ENCODE results near the gene CCDC6.
A peak's percentile ranks its signal among the peaks of the same experiment; 100 is the strongest.
"Not testable (repeated sequence)": the region's sequence is repeated elsewhere in the genome, so short reads cannot be mapped to it uniquely, and the experiment has no call there.

The CCDC6 gene

DNA sequence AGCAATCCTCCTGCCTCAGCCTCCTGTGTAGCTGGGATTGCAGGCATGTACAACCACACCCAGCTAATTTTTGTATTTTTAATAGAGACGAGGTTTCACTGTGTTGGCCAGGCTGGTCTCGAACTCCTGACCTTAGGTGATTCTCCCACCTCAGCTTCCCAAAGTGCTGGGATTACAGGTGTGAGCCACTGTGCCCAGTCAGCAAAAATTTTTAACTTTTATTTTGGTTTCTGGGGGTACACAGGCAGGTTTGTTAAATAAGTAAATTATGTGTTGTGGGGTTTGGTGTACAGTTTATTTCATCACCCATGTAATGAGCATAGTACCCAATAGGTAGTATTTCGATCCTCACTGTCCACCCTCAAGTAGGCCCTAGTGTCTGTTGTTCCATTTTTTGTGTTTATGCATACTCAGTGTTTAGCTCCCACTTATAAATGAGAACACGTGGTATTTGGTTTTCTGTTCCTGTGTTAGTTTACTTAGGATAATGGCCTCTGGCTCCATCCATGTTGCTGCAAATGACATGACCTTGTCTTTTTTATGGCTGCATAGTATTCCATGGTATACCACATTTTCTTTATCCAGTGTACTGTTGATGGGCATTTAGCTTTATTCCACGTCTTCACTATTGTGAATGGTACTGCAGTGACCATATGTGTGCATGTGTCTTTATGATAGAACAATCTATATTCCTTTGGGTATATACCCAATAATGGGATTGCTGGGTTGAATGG is 24.6 kb upstream of the CCDC6 start:
- not testable (repeated sequence) for H3K4me3 ChIP-seq (ENCODE audit: low read length); H3K9ac ChIP-seq (ENCODE audit: low read depth, low read length); H3K27me3 ChIP-seq (ENCODE audit: insufficient read depth, low read length); H3K27ac ChIP-seq (ENCODE audit: low read length); H3K9me3 ChIP-seq (ENCODE audit: insufficient read depth, low read depth, low read length); H3K4me1 ChIP-seq (ENCODE audit: insufficient read depth, low read length); H3K36me3 ChIP-seq (ENCODE audit: insufficient read depth, low read depth, low read length)

DNA sequence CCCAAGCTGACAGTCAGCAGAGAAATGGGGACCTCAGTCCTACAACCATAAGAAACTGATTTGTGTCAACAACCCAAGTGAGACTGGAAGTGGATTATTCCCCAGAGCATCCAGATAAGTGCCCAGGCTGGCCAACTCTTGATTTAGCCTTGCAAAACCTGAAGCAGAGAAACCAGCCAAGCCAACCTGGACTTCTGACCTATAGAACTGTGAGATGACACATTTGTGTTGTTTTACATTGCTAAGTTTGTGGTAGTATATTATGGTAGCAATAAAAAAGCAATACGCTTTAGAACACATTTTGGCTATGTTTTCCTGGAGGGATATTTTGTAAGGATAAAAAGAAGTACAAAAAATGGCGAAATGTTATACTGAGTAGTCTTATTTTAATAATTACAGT is 19.7 kb upstream of the CCDC6 start:
- Histone ChIP-seq H3K9ac (ENCODE audit: low read depth, low read length) (no peak overlapping the region), H3K36me3 (ENCODE audit: insufficient read depth, low read depth, low read length) (no peaks in the 10 kb centered on the region), H3K9me3 (ENCODE audit: insufficient read depth, low read depth, low read length) (peaks cover 24% of the 10 kb centered on the region), H3K4me1 (ENCODE audit: insufficient read depth, low read length) (no peaks in the 10 kb centered on the region), H3K4me3 (ENCODE audit: low read length) (no peak overlapping the region), H3K27me3 (ENCODE audit: insufficient read depth, low read length) (no peaks in the 10 kb centered on the region), H3K27ac (ENCODE audit: low read length) (no peak overlapping the region)

DNA sequence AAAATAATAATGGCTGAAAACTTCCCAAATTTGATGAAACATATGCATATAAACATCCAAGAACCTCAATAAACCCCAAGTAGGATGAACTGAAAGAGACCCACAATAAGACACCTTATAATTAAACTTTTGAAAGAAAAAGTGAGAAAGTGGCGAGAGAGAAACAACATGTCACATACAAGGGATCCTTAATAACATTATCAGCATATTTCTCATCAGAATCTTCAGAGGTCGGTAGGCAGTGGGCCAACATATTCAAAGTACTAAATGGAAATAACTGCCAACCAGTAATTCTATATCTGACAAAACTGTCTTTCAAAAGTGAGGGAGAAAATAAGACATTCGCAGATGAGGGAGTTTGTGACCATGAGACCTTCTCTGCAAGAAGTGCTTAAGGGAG is 16.6 kb upstream of the CCDC6 start:
- H3K27me3 ChIP-seq (ENCODE audit: insufficient read depth, low read length): no peaks in the 10 kb centered on the region
- no peaks in the 10 kb centered on the region for H3K4me1 ChIP-seq (ENCODE audit: insufficient read depth, low read length)

GRCh38 chr10:59917922-59918321 is 11.6 kb upstream of the CCDC6 start:
- Histone ChIP-seq H3K9ac (ENCODE audit: low read depth, low read length) (no peak overlapping the region), H3K27me3 (ENCODE audit: insufficient read depth, low read length) (no peaks in the 10 kb centered on the region), H3K36me3 (ENCODE audit: insufficient read depth, low read depth, low read length) (no peaks in the 10 kb centered on the region), H3K9me3 (ENCODE audit: insufficient read depth, low read depth, low read length) (peaks cover 22% of the 10 kb centered on the region), H3K4me3 (ENCODE audit: low read length) (no peak overlapping the region), H3K27ac (ENCODE audit: low read length) (no peak overlapping the region), H3K4me1 (ENCODE audit: insufficient read depth, low read length) (no peaks in the 10 kb centered on the region)

More for the DNA sequence above, 16.6 kb upstream of the CCDC6 start:
- Histone ChIP-seq H3K9ac (ENCODE audit: low read depth, low read length) (no peak overlapping the region), H3K27ac (ENCODE audit: low read length) (no peak overlapping the region), H3K36me3 (ENCODE audit: insufficient read depth, low read depth, low read length) (no peaks in the 10 kb centered on the region), H3K9me3 (ENCODE audit: insufficient read depth, low read depth, low read length) (peaks cover 24% of the 10 kb centered on the region), H3K4me3 (ENCODE audit: low read length) (no peak overlapping the region)

DNA sequence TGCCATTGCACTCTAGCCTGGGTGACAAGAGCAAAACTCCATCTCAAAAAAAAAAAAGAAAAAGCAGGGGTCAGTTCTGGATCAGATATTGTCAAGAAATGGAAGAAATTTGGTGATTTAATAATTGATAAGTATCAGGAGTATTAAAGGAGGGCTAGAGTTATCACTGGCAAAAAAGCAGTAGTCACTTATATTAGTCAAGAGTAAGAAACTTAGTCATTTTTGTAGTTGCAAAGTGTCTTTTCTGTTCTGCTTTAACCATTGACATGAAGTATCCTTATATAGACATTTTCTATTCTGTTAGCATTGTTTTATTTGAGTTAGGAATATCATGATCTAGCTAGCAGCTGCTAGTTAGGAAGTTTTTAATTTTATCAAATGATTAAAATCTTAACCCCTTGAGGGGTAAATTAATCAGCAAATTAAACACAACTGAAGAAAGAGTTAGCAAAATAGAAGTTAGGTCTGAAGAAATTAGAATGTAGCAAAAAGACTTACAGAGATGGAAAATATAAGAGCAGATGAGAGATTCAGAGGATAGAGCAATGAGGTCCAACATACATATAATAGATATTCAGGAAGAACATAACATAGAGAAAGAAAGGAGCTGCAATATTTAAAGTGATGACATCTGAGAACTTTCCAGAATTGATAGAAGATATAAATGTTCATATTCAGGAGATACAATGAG is 7.3 kb upstream of the CCDC6 start:
- no peaks in the 10 kb centered on the region for H3K27me3 ChIP-seq (ENCODE audit: insufficient read depth, low read length)
- H3K9me3 ChIP-seq (ENCODE audit: insufficient read depth, low read depth, low read length): peaks cover 9% of the 10 kb centered on the region; the same call in 1 of the 2 replicates
- no peak overlapping the region for H3K27ac ChIP-seq (ENCODE audit: low read length)
- no peak overlapping the region for H3K4me3 ChIP-seq (ENCODE audit: low read length)
- H3K9ac ChIP-seq (ENCODE audit: low read depth, low read length): no peak overlapping the region
- H3K36me3 ChIP-seq (ENCODE audit: insufficient read depth, low read depth, low read length): no peaks in the 10 kb centered on the region
- H3K4me1 ChIP-seq (ENCODE audit: insufficient read depth, low read length): peaks cover 7% of the 10 kb centered on the region

DNA sequence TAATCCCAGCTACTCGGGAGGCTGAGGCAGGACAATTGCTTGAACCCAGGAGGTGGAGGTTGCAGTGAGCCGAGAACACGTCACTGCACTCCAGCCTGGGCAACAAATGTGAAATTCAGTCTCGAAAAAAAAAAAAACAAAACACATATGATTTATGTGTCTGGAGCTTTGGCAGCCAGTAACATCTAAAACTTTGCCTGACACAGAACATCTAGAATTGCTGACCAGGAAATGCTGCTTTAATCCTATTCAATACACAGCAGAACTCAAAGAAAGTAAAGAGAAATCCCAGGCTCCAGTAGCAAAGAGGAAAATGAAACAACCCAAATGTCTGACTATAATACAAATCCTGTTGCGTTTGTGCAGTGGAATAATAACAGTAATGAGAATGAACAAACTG is 4.5 kb upstream of the CCDC6 start:
- H3K4me1 ChIP-seq (ENCODE audit: insufficient read depth, low read length): peaks cover 21% of the 10 kb centered on the region
- H3K27me3 ChIP-seq (ENCODE audit: insufficient read depth, low read length): no peaks in the 10 kb centered on the region
- H3K9ac ChIP-seq (ENCODE audit: low read depth, low read length): no peak overlapping the region

GRCh38 chr10:59909815-59910214 is 3.5 kb upstream of the CCDC6 start:
- Histone ChIP-seq H3K9ac (ENCODE audit: low read depth, low read length) (no peak overlapping the region), H3K27ac (ENCODE audit: low read length) (no peak overlapping the region), H3K4me3 (ENCODE audit: low read length) (no peak overlapping the region), H3K9me3 (ENCODE audit: insufficient read depth, low read depth, low read length) (peaks cover 9% of the 10 kb centered on the region; the same call in 1 of the 2 replicates), H3K27me3 (ENCODE audit: insufficient read depth, low read length) (no peaks in the 10 kb centered on the region), H3K4me1 (ENCODE audit: insufficient read depth, low read length) (peaks cover 21% of the 10 kb centered on the region), H3K36me3 (ENCODE audit: insufficient read depth, low read depth, low read length) (no peaks in the 10 kb centered on the region)

More for the DNA sequence above, 4.5 kb upstream of the CCDC6 start:
- Histone ChIP-seq H3K27ac (ENCODE audit: low read length) (no peak overlapping the region), H3K4me3 (ENCODE audit: low read length) (no peak overlapping the region), H3K9me3 (ENCODE audit: insufficient read depth, low read depth, low read length) (peaks cover 9% of the 10 kb centered on the region; the same call in 1 of the 2 replicates), H3K36me3 (ENCODE audit: insufficient read depth, low read depth, low read length) (no peaks in the 10 kb centered on the region)

GRCh38 chr10:59908808-59909143 is 2.4 kb upstream of the CCDC6 start:
- H3K27me3 ChIP-seq (ENCODE audit: insufficient read depth, low read length): no peaks in the 10 kb centered on the region
- no peak overlapping the region for H3K27ac ChIP-seq (ENCODE audit: low read length)
- peak overlapping the region; percentile 93 for H3K4me3 ChIP-seq (ENCODE audit: low read length)
- peaks cover 25% of the 10 kb centered on the region for H3K4me1 ChIP-seq (ENCODE audit: insufficient read depth, low read length)
- H3K9ac ChIP-seq (ENCODE audit: low read depth, low read length): peak overlapping the region; percentile 89; the same call in 1 of the 2 replicates
- H3K36me3 ChIP-seq (ENCODE audit: insufficient read depth, low read depth, low read length): no peaks in the 10 kb centered on the region
- H3K9me3 ChIP-seq (ENCODE audit: insufficient read depth, low read depth, low read length): peaks cover 2% of the 10 kb centered on the region; the same call in 1 of the 2 replicates

DNA sequence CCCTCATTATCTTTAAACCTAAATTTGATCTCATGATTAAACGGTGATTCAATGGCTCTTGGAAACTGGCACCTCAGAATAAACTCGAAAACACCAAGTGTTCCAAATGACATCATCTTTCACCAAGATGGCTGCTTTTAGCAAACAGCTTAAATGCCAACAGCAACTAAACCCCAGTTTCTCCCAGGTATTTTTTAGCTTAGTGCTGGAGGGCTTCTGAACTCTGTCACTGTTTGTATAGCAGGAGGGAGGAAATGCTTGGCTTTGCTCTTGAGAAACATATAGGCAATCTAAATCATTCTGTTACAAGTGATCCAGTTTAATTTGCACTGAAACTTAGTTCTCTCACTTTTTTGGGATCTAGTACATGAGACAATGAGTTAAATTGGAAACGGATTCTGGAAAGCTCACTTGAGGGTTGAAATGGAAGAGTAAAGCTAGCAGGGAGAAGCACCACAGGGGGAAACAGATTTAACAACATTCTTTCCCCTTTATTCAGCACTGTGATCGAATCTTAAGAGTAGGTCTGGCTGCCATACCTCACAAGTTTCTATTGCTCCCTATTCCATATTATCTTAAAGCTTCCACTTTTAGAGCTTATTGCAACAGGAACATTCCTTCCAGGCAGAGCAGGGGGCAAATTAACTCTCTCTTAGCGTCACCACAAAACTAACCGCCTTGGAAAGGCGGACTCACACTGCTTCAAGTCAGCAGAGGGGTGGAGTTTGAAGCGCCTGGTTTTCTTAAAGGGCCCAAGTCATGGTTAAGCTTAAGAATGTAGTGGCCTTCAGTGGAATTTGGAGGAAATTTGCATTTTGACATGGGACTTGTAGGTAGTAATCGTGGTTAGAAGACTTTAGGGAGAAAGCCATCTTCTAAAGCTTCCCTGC is 1.8 kb upstream of the CCDC6 start:
- peaks cover under 1% of the 10 kb centered on the region; the same call in 1 of the 2 replicates for H3K36me3 ChIP-seq (ENCODE audit: insufficient read depth, low read depth, low read length)
- H3K27me3 ChIP-seq (ENCODE audit: insufficient read depth, low read length): no peaks in the 10 kb centered on the region
- no peaks in the 10 kb centered on the region for H3K9me3 ChIP-seq (ENCODE audit: insufficient read depth, low read depth, low read length)
- peaks cover 28% of the 10 kb centered on the region for H3K4me1 ChIP-seq (ENCODE audit: insufficient read depth, low read length)
- peak overlapping the region; percentile 89 for H3K9ac ChIP-seq (ENCODE audit: low read depth, low read length)
- peak overlapping the region; percentile 96 for H3K27ac ChIP-seq (ENCODE audit: low read length)
- H3K4me3 ChIP-seq (ENCODE audit: low read length): peak overlapping the region; percentile 93

- Histone ChIP-seq H3K9me3 (ENCODE audit: insufficient read depth, low read depth, low read length) (no peaks in the 10 kb centered on the region), H3K4me1 (ENCODE audit: insufficient read depth, low read length) (peaks cover 28% of the 10 kb centered on the region), H3K4me3 (ENCODE audit: low read length) (peak overlapping the region; percentile 93), H3K9ac (ENCODE audit: low read depth, low read length) (peak overlapping the region; percentile 89), H3K27me3 (ENCODE audit: insufficient read depth, low read length) (no peaks in the 10 kb centered on the region), H3K27ac (ENCODE audit: low read length) (peak overlapping the region; percentile 96), H3K36me3 (ENCODE audit: insufficient read depth, low read depth, low read length) (peaks cover 6% of the 10 kb centered on the region; the same call in 1 of the 2 replicates)
These were observed 1.2 kb upstream of the CCDC6 start for GRCh38 chr10:59907537-59907917.

GRCh38 chr10:59905731-59906416 is 482 bp downstream of the CCDC6 start:
- Histone ChIP-seq H3K9ac (ENCODE audit: low read depth, low read length) (peak overlapping the region; percentile 89), H3K36me3 (ENCODE audit: insufficient read depth, low read depth, low read length) (peaks cover 7% of the 10 kb centered on the region; the same call in 1 of the 2 replicates), H3K27ac (ENCODE audit: low read length) (peak overlapping the region; percentile 66), H3K9me3 (ENCODE audit: insufficient read depth, low read depth, low read length) (no peaks in the 10 kb centered on the region), H3K4me3 (ENCODE audit: low read length) (peak overlapping the region; percentile 93), H3K27me3 (ENCODE audit: insufficient read depth, low read length) (no peaks in the 10 kb centered on the region), H3K4me1 (ENCODE audit: insufficient read depth, low read length) (peaks cover 31% of the 10 kb centered on the region)

All from iPS-20b (cell line).